ENCODE measurements around the gene CPLANE1.
"Not testable (repeated sequence)": the region's sequence is repeated elsewhere in the genome, so short reads cannot be mapped to it uniquely, and the experiment has no call there.

The CPLANE1 gene

DNA sequence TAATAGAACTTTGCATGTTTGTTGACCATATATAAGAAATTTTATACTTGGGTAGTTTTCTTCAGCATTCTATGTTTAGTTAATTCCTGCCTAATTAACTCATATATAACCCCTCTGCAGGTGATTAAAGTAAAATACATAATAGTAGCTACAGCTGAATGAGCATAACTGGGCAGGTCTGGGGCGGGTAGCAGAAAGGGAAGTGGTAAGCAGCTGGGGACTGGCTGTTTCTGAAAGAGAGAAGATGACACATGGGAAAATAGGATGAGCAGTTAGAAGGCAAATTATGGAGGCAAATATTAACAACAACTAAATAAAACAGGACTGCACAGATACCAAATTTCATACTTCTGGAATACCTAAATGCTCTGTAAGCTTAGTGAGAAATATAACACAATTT lies 128.1 kb downstream of the CPLANE1 start:
- peak; percentile 63 for DNase-seq (ENCODE audit: low spot score)

DNA sequence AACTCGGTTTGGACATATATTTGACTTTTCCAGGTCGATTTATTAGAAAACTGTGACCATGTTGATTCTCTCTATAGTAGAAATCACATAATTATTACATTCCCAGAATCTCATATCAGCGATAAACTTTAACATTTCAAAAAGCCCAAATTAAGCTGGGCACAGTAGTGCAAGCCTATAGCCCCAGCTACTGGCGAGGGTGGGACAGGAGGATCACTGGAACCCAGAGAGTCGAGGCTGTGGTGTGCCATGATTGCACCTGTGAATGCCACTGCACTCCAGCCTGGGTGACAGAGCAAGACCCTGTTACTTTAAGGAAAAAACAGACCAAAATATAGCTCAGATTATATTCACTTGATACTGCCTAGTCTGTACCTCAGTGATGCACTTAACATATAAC lies 128.9 kb downstream of the CPLANE1 start:
- peak; percentile 20 for DNase-seq (ENCODE audit: low spot score)

DNA sequence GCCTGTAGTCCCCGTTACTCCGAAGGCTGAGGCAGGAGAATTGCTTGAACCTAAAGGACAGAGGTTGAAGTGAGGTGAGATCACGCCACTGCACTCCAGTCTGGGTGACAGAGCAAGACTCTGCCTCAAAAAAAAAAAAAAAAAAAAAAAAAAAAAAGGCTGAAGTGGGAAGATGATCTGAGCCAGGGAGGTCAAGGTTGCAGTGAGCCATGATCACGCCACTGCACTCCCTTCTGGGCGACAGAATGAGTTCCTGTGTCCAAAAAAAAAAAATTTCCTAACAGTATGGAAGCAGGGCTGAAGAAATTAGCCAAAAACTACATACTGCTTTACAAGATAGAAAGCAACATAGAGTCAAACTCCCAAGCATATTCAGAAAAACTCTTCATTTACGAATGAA lies 132.8 kb downstream of the CPLANE1 start:
- no peak for DNase-seq (ENCODE audit: low spot score)

DNA sequence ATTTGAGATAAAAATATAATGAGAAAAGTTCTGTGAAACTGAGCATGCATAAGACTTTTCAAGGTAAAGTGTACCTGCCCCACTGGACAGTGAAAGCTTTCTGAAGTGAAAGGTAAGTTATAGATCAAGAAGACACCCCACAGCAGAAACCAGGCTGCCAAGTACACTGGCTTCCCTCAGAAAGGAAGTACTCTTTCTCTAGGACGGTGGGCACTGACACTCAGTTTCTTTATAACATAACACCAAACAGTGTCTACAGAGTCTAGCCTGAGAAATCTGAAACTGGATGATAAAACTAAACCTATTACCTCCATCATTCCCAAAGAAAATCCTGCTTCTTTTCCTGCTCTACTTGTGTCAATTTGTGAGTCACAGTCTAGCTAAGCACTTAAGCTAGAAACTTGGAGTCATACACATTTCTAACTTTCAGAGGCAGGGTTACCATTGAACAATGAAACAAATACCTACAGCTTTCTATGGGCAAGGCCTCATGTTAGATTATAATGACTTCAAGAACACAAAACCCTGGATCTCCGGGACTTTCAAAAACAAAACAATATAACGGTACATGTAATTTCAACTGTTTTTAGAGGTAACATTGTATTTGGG lies 136.7 kb downstream of the CPLANE1 start:
- DNase-seq (ENCODE audit: low spot score) = peak; percentile 10

DNA sequence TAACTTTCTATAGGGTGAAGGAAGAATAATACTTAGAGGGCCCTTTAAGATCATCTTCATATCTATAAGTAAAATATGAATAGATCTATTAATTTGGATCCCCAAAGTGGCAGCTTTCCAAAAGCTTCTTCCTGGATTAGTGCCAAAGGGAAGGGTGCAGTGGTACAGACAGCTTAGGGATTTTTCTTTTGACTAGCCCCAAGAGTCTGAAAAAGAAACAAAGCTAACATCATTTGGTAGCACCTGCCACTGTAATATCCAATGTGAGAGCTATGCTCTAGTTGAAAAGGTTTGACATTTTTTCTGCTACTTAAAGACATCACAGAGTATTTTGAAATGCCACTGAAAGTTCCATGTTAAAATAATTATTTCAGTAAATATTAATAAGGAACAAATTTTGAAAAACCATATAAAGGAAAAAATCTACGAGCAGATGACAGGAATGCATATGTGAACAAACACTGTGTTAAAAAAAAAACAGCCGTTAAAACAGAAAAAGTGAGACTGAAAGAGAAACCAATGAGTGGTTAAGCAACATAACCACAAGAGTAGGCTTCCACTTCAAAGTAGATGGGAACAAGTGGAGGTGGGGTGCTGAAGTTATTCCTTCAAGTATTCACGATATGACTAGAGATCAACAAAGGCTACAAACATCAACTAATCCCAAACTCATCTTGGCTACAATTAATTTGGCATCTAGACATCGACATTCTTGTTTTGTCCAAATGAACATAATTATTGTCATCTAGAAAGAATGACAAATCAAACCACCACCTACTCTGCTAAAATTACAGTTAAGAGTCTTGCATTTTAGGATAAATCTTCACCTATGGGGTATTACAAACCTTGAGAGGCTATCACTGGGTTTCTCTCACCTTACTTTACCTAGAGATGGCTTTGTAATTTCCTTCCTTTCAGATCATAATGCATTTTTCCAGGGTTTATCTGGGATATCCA lies 137.5 kb downstream of the CPLANE1 start:
- DNase-seq (ENCODE audit: low spot score) = peak; percentile 45

DNA sequence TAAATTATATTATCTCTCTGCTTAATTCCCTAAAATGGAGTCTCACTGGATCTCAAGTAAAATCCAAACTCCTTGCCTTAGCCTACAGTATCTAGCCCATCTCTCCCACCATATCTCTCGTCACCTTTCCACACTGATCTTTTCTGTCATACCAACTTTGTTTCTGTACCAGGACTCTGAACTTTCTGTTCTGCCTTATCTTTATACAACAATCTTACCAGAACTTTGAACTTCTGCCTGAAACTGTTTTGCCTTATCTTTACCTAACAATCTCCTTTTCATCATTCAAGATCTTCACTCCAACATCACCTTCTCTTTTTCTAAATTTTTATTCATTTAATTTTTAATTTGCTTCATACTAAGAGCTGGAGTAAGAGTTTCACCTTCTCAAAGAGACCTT lies 139.0 kb downstream of the CPLANE1 start:
- no peak for DNase-seq (ENCODE audit: low spot score)

DNA sequence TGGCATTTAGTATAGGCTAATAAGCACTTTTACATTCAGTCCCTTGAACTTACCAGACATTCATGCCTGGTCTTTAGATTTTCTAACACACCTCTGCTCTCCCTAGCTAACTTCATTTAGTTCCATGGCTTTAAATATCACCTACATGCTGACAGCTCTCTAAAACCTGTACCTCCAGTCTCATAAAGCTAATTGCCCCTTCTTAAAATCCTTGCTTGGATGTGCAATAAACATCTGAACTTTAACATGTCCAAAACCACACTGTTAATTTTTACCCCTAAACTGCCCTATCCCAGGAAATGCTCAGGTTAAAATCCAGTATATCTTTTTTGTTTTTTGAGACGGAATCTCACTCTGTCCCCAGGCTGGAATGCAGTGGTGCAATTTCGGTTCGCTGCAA lies 139.8 kb downstream of the CPLANE1 start:
- DNase-seq (ENCODE audit: low spot score) = no peak

DNA sequence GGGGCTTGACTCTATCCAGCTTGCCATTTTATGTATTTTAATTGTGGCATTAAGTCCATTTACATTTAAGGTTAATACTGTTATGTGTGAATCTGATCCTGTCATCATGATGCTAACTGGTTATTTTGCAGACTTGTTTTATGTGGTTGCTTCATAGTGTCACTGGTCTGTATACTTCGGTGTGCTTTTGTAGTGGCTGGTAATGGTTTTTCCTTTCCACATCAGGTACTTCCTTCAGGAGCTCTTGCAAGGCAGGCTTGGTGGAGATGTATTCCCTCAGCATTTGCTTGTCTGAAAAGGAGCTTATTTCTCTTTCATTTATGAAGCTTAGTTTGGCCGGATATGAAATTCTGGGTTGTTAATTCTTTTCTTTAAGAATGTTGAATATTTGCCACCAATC lies 145.9 kb downstream of the CPLANE1 start:
- DNase-seq (ENCODE audit: low spot score) = no peak

DNA sequence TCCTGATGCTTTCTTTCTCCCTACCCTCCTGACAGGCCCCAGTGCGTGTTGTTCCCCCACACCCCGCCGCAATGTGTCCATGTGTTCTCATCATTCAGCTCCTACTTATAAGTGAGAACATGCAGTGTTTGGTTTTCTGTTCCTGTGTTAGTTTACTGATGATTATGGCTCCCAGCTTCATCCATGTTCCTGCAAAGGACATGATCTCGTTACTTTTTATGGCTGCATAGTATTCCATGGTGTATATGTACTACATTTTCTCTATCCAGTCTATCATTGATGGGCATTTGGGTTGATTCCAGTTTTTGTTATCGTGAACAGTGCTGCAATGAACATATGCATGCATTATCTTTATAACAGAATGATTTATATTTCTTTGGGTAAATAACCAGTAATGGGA lies 149.9 kb downstream of the CPLANE1 start:
- DNase-seq (ENCODE audit: low spot score) = not testable (repeated sequence)

DNA sequence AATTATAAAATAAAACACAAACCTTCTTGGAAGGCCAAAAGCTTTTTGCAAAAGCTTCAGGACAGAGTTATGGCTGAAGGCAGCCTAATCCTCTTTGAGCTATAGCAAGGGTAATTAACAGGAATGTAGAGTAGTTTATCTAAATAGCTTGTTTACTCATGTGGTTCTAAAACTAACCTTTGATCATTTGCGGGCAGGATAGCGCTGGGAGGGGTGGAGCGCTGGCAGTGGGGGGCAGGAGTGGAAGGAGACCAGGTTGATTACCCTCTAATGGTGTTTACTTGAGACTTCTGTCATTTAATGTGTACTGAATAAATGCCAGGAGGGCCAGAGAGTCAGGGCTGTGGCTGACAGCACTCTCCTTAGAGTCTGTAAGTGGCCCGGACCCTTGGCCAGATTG lies 155.4 kb downstream of the CPLANE1 start:
- DNase-seq (ENCODE audit: low spot score) = not testable (repeated sequence)

DNA sequence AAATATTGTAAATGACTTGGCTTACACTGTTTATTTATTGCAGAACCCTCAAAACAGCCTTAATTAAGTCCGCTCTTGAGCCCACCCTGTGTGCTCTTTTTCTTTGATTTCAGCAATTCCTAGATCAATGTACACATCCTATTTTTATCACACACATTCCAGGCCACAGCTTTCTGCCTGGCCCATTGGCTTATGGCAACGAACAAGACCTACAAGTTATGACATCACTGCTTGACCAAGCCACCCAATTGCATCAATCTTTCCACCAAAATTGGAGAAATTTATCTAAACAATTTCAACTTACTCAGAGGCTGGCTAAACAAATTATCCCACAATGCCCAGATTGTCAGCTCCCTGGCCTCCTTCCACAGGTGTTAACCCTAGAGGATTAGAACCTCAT lies 158.4 kb downstream of the CPLANE1 start:
- DNase-seq (ENCODE audit: low spot score) = no peak

DNA sequence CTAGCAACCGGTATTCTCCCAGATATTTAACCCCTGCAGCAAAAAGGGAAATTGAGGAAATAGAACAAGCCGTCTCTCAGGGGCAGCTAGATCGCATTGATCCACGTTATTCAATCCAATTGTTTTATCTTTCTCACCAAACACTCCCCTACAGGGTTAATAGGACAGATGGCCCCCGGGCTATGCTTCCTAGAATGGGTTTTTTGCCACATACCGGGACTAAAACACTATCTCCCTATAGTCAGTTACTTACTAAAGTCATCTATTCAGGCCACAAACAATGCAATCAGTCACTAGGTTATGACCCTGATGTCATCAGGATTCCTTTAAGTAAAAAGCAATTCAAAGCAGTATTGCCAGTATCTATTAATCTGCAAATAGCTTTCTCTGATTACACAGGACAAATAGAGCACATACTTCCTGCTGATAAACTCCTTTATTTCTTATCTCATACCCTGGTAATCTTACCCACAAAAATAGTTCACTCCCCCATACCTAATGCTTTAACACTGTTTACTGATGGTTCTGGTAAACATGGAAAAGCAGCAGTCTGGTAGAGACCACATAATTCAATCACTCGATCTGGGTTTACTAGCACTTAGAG lies 159.0 kb downstream of the CPLANE1 start:
- no peak for DNase-seq (ENCODE audit: low spot score)

DNA sequence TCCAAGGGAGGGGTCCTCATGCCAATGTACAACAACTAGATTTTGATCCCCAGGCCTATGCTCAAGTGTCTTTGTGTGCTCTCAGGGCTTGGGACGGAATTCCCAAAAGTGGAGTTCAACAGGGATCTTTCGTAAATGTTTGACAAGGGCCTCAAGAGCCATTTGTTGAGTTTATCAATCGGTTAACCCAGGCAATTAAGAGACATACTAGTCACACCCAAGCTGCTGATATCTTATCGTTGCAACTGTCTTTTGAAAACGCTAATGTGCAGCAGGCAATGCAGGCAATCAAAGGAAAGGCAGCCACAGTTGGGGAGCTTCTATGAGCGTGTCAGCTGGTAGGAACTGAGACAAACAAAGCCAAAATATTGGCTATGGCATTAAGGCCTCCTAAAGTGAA lies 161.2 kb downstream of the CPLANE1 start:
- no peak for DNase-seq (ENCODE audit: low spot score)

DNA sequence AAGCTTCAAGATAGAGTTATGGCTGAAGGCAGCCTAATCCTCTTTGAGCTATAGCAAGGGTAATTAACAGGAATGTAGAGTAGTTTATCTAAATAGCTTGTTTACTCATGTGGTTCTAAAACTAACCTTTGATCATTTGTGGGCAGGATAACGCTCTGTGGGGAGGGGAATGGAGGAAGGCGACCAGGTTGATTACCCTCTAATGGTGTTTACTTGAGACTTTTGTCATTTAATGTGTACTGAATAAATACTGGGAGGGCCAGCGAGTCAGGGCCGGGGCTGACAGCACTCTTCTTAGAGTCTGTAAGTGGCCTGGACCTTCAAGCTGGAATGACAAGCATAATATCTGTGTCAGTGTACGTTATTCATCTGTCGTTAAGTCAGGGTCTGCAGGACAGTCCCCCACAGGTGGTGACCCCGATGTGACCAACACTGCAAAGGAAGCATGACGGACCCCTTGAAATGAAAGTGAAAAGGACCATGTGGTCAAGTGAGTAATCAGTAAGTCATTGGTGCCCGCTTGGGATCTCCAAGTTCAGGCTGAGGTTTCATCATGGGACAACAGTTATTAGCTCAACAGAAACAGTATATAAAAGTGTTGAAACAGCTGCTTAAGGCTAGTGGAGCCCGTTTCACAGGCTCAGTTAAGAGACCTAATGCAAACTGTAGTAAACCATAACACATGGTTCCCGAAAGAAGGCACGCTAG lies 162.6 kb downstream of the CPLANE1 start:
- no peak for DNase-seq (ENCODE audit: low spot score)

DNA sequence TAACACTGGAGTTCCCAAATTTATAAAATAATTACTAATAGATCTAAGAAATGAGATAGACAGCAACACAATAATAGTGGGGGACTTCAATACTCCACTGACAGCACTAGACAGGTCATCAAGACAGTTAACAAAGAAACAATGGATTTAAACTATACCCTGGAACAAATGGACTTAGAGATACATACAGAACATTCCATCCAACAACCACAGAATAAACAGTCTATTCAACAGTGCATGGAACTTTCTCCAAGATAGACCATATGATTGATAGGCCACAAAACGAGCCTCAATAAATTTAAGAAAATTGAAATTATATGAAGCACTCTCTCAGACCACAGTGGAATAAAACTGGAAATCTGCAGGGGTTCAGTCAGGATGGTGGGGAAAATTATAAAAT lies 163.2 kb downstream of the CPLANE1 start:
- not testable (repeated sequence) for DNase-seq (ENCODE audit: low spot score)

DNA sequence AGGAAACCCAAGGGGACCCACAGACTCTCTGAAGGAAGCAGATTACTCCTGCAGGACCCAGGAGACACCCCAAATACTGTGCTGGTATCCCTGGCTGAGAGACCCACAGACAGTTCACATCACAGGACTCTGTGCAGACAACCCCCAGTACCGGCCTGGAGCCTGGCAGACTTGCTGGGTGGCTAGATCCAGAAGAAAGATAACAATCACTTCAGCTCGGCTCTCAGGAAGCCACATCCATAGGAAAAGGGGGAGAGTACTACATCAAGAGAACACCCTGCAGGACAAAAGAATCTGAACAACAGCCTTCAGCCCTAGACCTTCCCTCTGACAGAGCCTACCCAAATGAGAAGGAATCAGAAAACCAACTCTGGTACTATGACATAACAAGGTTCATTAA lies 166.2 kb downstream of the CPLANE1 start:
- not testable (repeated sequence) for DNase-seq (ENCODE audit: low spot score)

DNA sequence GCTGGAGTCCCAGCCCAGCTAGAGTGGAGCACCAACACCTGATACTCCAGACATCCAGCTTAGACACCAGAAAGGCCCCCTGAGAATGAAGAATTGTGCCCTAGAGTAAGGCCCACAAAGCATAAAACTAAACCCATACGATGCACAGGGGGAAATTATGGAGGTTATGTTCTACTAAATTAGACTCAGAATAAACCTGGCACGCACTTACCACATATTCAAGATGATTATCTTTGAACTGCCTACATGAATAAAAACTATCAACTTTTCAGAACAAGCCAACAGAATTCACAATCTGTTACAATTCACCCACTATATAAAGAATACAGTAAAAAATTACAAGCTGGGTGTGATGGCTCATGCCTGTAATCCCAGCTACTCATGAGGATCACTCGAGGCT lies 168.5 kb downstream of the CPLANE1 start:
- no peak for DNase-seq (ENCODE audit: low spot score)

DNA sequence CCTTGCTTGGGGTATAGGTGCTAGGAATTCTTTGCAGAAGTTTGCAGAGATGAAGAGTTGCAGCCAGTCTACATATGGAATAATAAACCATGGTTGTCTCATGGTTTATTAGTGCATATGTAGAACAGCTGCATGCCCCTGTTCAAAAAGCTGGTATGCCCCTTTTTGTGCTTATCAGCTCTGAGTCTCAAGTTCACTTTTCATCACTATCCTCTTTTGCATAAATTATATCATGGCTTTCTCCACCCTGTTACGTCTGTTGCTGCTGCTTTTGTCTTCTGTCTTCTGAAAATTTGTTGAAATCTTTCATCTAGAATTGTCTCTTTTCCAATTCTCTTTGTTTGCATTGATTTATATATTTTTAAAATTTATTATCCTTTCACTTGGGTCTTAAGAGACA lies 172.0 kb downstream of the CPLANE1 start:
- no peak for DNase-seq (ENCODE audit: low spot score)

DNA sequence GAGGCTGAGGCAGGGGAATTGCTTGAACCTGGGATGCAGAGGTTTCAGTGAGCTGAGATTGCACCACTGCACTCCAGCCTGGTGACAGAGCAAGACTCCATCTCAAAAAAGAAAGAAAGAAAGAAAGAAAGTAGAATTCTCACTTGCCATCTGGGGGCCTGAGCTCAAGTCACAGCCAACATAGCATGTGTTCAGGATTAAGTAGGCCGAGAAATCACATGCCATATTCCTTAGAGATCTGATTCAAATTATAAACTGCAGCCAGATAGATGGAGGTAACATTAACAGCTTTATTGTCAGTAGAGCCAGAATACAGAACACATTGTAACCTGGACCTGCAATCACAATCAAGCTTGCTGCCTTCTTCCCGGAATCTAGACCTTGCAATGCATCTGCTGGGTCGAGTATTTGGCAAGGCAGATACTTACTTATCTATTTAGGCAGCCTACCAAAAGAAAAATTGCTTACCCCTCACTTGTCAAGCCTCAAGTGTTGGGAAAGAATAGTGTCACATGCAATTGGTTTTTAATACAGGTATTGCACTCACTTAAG lies 173.7 kb downstream of the CPLANE1 start:
- no peak for DNase-seq (ENCODE audit: low spot score)

DNA sequence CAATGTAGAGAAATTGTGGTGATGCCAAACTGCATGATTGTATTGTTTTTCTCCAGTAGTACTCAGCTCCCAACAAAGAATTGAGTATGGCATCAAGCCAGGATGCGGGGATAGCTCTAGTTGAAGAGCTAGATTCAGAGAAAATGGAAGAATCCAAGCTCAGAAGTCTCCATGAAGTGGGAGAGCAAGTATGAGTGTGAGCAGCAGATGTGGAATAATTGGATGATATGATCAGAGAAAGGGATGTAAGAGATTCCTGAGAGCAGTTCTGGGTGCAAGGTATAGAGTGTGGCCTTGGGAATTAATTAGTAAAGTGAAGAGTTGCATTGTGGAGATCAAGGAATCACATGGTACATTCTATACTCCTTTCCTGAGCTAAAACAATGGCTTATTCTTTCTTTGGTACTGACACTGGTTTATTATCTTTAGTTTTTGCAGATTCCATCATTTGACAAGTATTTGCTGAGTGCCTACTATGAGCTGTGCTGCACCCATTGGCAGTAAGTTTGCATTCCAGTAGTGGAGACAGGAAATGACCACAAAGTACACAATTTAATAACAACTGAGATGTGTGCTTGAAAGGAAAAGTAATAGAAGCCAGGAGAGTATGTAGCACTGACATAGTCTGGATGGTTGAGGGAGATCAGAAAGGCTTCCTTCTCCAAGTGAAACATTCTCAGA lies 177.1 kb downstream of the CPLANE1 start:
- DNase-seq (ENCODE audit: low spot score) = no peak

DNA sequence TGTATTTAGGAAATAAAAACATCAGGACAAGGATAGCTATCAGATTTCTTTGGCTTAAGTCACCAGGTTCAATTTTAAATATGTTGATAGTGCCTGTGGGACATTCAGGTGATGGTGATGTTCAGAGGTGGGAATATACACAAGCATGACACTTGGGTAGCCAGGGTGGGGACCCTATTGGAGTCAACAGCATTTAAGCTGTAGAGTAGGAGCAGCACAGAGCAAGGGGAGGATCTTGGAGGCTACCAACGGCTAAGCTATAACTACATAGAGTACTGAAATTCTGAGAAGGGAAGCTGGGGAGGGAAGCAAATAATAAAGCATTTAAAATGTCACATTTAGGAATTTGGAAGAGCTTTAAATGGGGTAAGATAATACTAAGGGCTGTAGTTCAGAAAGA lies 177.7 kb downstream of the CPLANE1 start:
- no peak for DNase-seq (ENCODE audit: low spot score)

DNA sequence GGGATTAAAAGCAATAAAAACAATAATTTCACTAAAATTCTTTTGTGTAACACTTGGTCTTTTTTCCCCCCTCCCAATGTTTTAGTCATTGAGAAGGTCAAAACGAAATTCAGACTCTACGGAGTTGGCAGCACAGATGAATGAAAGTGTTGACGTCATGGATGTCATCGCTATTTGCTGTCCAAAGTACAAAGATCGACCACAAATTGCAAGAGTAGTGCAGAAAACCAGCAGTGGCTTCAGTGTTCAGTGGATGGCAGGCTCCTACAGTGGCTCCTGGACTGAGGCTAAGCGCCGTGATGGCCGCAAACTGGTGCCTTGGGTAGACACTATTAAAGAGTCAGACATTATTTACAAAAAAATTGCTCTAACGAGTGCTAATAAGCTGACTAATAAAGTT lies 184.7 kb downstream of the CPLANE1 start:
- DNase-seq (ENCODE audit: low spot score) = no peak

All from NAMALWA (cell line).